Upper lobe of left lung (tissue), 4 donors: Measurements from ENCODE around the gene ZNF648.

Experiments
- POLR2AphosphoS5 ChIP-seq, 2 donors: sonication (generic); formaldehyde crosslinking; IDR thresholded peaks; one replicate each; pipeline ENCODE4 v1.5.1; 2017; ENCODE audit warnings: antibody characterized with exemption in 2 of 2
- TF ChIP-seq, protein P1 (sequence below), 6 experiments: fragments of 450-650 bp in 4 of 6; fragments of 200-600 bp in 2 of 6; sonication (generic) in 2 of 6; IDR thresholded peaks; one replicate each; pipeline ENCODE4 v1.5.1; 2016 to 2019; ENCODE audit warnings: antibody characterized with exemption in 6 of 6

DNA sequence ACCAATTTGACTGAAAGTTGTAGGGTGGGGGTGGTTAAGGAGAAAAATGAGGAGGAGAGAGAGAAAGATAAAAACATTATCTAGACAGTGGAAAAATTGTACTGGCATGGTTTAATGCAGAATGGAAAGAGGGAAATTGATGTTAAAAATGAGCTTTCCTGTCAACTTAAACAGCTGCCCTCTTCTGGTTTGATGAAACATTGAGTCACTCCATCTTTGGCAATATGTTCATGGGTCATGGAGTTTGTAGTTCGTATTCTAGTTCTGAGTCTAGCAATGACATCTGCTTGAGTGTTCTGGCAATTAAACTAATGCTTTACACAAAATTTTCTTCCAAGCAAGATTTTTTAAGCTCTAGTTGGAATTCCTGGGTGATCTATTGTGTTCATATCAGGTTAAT is 9.6 kb downstream of the ZNF648 start:
- TF ChIP-seq, protein P1, sequence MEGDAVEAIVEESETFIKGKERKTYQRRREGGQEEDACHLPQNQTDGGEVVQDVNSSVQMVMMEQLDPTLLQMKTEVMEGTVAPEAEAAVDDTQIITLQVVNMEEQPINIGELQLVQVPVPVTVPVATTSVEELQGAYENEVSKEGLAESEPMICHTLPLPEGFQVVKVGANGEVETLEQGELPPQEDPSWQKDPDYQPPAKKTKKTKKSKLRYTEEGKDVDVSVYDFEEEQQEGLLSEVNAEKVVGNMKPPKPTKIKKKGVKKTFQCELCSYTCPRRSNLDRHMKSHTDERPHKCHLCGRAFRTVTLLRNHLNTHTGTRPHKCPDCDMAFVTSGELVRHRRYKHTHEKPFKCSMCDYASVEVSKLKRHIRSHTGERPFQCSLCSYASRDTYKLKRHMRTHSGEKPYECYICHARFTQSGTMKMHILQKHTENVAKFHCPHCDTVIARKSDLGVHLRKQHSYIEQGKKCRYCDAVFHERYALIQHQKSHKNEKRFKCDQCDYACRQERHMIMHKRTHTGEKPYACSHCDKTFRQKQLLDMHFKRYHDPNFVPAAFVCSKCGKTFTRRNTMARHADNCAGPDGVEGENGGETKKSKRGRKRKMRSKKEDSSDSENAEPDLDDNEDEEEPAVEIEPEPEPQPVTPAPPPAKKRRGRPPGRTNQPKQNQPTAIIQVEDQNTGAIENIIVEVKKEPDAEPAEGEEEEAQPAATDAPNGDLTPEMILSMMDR (IDR thresholded peaks at IDR 0.05): no peak
- TF ChIP-seq POLR2AphosphoS5 (IDR thresholded peaks at IDR 0.05): no peak
